Epithelial cell of proximal tubule (primary cell): ENCODE data around the gene BRDT. TPM values are rescaled to one million over a fixed set of nuclear protein-coding genes. Genes with fewer than 3 reads are reported as not detected.

Experiments
- DNase-seq: peaks from one replicate; pipeline ENCODE4 v3.0.0-alpha.2; 2011; ENCODE audit warnings: low read depth
- H3K4me3 ChIP-seq: 2 replicates; pipeline ENCODE4 v1.5.1; 2011; ENCODE audit warnings: low read depth, mild to moderate bottlenecking, low read length
- CTCF ChIP-seq: conservative IDR thresholded peaks from 2 replicates; pipeline ENCODE4 v1.5.1; 2012; ENCODE audit warnings: low read depth, mild to moderate bottlenecking, low read length
- total RNA-seq: library from RNA; depleted of rRNA; stranded (reverse); fragments of >200 nt; gene quantifications from 2 replicates; pipeline ENCODE4 v1.2.3, GENCODE V29; 2015

Gene BRDT
- total RNA-seq, 1 donor from 2014 or later: not detected

GRCh38 chr1:92038695-92039346 lies 89.6 kb downstream of the BRDT start:
- TF ChIP-seq CTCF: no peak
- no peak overlapping the region for H3K4me3 ChIP-seq
- no peak for DNase-seq

- no peak for TF ChIP-seq CTCF
- no peak overlapping the region for H3K4me3 ChIP-seq
- no peak for DNase-seq
Measured at GRCh38 chr1:92040971-92041370, 91.8 kb downstream of the BRDT start.

GRCh38 chr1:92043621-92044020 lies 94.4 kb downstream of the BRDT start:
- no peak overlapping the region for H3K4me3 ChIP-seq
- no peak for TF ChIP-seq CTCF
- DNase-seq: no peak

- no peak for TF ChIP-seq CTCF
Measured at GRCh38 chr1:92045766-92046495, 96.7 kb downstream of the BRDT start.

GRCh38 chr1:92051948-92052347 lies 102.7 kb downstream of the BRDT start:
- TF ChIP-seq CTCF: no peak

More at GRCh38 chr1:92045766-92046495, 96.7 kb downstream of the BRDT start:
- H3K4me3 ChIP-seq: no peak overlapping the region
- DNase-seq: no peak

More at GRCh38 chr1:92051948-92052347, 102.7 kb downstream of the BRDT start:
- no peak for DNase-seq
- H3K4me3 ChIP-seq: no peak overlapping the region

Other genes starting within 250 kb of the BRDT start
- gene TGFBR3, start 63.2 kb upstream of the BRDT start, total RNA-seq: 3.8 and 6.9 TPM in 2 replicates
- 9.1 and 13.9 TPM in 2 replicates for gene EPHX4, start 80.6 kb downstream of the BRDT start, total RNA-seq
- gene SETSIP, start 126.0 kb downstream of the BRDT start, total RNA-seq: 0.14 TPM in 1 of 2 replicates, not detected in the other
- gene BTBD8, start 130.9 kb downstream of the BRDT start, total RNA-seq: 1.8 and 8.7 TPM in 2 replicates